ENCODE results near the gene KRTAP10-6. TPM values are rescaled to one million over a fixed set of nuclear protein-coding genes. Genes with fewer than 3 reads are reported as not detected.
"Not testable (repeated sequence)": the region's sequence is repeated elsewhere in the genome, so short reads cannot be mapped to it uniquely, and the experiment has no call there.

Gene KRTAP10-6
- total RNA-seq, 2 experiments from 2014 or later: not detected

DNA sequence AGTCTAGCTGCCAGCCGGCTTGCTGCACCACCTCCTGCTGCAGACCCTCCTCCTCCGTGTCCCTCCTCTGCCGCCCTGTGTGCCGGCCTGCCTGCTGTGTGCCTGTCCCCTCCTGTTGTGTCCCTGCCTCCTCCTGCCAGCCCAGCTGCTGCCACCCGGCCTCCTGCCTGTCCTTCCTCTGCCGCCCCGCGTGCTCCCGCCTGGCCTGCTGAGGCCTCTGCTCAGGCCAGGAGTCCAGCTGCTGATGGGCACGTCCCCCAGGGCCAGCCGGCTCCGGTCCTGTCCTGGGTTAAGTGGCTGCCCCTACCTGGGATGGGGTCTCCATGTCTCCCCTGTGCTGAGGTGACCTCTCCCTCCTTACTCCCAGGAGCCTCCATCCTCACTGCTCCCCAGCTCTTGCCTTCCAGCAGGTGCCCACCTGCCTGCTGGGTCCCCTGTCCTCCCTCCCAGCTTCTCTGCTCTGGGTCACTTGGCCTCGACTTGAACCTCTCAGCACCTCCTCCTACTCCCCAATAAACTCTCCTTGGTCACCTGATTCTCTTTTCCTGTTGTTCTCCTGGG is 20.4 kb upstream of the KRTAP10-6 start:
- Histone ChIP-seq H3K9me3 (ENCODE audit: control insufficient read depth in 1 of 2, insufficient read depth in 1 of 2, low read length in 2 of 2) (peaks cover 26 to 27% of the 10 kb centered on the region in 2 experiments), H3K36me3 (ENCODE audit: insufficient read depth, low read length) (no peaks in the 10 kb centered on the region), H3K27me3 (ENCODE audit: control insufficient read depth in 1 of 2, insufficient read depth in 2 of 2, low read length in 2 of 2) (no peaks in the 10 kb centered on the region), H3K4me1 (ENCODE audit: insufficient read depth, low read length) (peaks cover 22% of the 10 kb centered on the region), H3K27ac (ENCODE audit: low read depth in 1 of 2, low read length in 2 of 2) (no peak overlapping the region), H3K4me3 (ENCODE audit: low read length) (no peak overlapping the region)
- Mint-ChIP-seq H3K27ac (no peak overlapping the region), H3K27me3 (no peaks in the 10 kb centered on the region), H3K4me3 (no peak overlapping the region), H3K36me3 (ENCODE audit: low read depth) (no peaks in the 10 kb centered on the region), H3K4me1 (ENCODE audit: low read depth) (peaks cover 22% of the 10 kb centered on the region), H3K9me3 (peaks cover 7% of the 10 kb centered on the region)
- TF ChIP-seq CTCF (IDR thresholded peaks at IDR 0.05): no peak
- CTCF ChIA-PET: no interaction called here
- DNase-seq (no peak), ATAC-seq (ENCODE audit: poor library complexity) (no peak)
- POLR2A ChIA-PET: interaction anchor here (0.6 kb wide), 1 partner anchor 83 kb away, joined by 3 read pairs; no protein-coding TSS in a partner anchor
- intact Hi-C loops (cut with DNase I, micrococcal nuclease): loop anchor here in 1 of 2 experiments (10.0 kb wide), 1 partner anchor 68 kb away; the partner anchor contains the start of gene KRTAP10-1

DNA sequence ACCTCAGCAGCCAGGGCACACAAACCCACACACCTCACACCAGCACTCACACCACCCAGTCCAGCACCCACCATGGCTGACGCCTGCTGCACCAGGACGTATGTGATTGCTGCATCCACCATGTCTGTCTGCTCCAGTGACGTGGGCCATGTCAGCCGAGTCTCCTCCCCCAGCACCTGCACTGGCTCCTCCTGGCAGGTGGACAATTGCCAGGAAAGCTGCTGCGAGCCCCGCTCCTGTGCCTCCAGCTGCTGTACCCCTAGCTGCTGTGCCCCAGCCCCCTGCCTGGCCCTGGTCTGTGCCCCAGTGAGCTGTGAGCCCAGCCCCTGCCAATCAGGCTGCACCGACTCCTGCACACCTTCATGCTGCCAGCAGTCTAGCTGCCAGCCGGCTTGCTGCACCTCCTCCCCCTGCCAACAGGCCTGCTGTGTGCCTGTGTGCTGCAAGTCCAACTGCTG is 19.8 kb upstream of the KRTAP10-6 start, which contains the start of gene KRTAP10-8:
Gene KRTAP10-8 (plus strand): TSS at position 51 of the 458 bp plus-strand sequence. CDS start 22 bp downstream, at position 73.
- H3K4me3 Mint-ChIP-seq: no peak within 1 kb of the TSS
- no peaks in the 10 kb centered on the region for H3K36me3 Mint-ChIP-seq (ENCODE audit: low read depth)
- H3K4me1 ChIP-seq (ENCODE audit: insufficient read depth, low read length): peaks cover 16% of the 10 kb centered on the region
- DNase-seq (no peak), ATAC-seq (ENCODE audit: poor library complexity) (no peak)
- TF ChIP-seq CTCF (IDR thresholded peaks at IDR 0.05): no peak
- no peak within 1 kb of the TSS for H3K4me3 ChIP-seq (ENCODE audit: low read length)
- peaks cover 7% of the 10 kb centered on the region for H3K9me3 Mint-ChIP-seq
- H3K27me3 Mint-ChIP-seq: no peaks in the 10 kb centered on the region
- ChIA-PET POLR2A (no interaction called here), CTCF (no interaction called here)
- no peaks in the 10 kb centered on the region for H3K27me3 ChIP-seq (ENCODE audit: control insufficient read depth in 1 of 2, insufficient read depth in 2 of 2, low read length in 2 of 2)
- no peaks in the 10 kb centered on the region for H3K36me3 ChIP-seq (ENCODE audit: insufficient read depth, low read length)
- H3K4me1 Mint-ChIP-seq (ENCODE audit: low read depth): peaks cover 15% of the 10 kb centered on the region
- no peak within 1 kb of the TSS for H3K27ac ChIP-seq (ENCODE audit: low read depth in 1 of 2, low read length in 2 of 2)
- no peak within 1 kb of the TSS for H3K27ac Mint-ChIP-seq
- intact Hi-C loops (cut with DNase I, micrococcal nuclease): loop anchor here in 1 of 2 experiments (10.0 kb wide), 1 partner anchor 67 kb away; the partner anchor contains the start of gene KRTAP10-1
- peaks cover 24 to 26% of the 10 kb centered on the region in 2 experiments for H3K9me3 ChIP-seq (ENCODE audit: control insufficient read depth in 1 of 2, insufficient read depth in 1 of 2, low read length in 2 of 2)

DNA sequence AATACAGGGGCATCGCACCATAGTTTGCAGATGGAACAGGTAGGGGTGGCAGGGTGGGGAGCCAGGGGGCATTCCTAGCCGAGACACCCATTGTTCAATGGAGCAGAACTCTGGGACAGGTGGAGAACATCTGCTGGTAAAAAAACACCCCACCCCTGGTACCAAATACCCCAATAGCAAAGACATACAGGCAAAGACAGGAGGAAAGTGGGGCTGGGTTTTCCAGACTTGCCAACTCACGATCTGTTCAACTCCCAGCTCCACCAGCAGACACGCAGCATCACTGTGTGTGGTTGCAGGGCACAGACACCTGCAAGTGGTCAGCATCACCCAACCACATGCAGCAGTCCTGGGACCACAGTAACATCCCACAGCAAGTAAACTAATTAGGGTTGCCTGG is 19.2 kb upstream of the KRTAP10-6 start:
- peaks cover 10% of the 10 kb centered on the region for H3K4me1 ChIP-seq (ENCODE audit: insufficient read depth, low read length)
- Mint-ChIP-seq H3K27me3 (peaks cover 1% of the 10 kb centered on the region), H3K4me3 (no peak overlapping the region), H3K4me1 (ENCODE audit: low read depth) (peaks cover 13% of the 10 kb centered on the region), H3K36me3 (ENCODE audit: low read depth) (no peaks in the 10 kb centered on the region), H3K27ac (no peak overlapping the region), H3K9me3 (peaks cover 7% of the 10 kb centered on the region)
- no peaks in the 10 kb centered on the region for H3K36me3 ChIP-seq (ENCODE audit: insufficient read depth, low read length)
- H3K9me3 ChIP-seq (ENCODE audit: control insufficient read depth in 1 of 2, insufficient read depth in 1 of 2, low read length in 2 of 2): peaks cover 22 to 26% of the 10 kb centered on the region in 2 experiments
- no peaks in the 10 kb centered on the region for H3K27me3 ChIP-seq (ENCODE audit: control insufficient read depth in 1 of 2, insufficient read depth in 2 of 2, low read length in 2 of 2)
- DNase-seq (no peak), ATAC-seq (ENCODE audit: poor library complexity) (no peak)
- no peak overlapping the region for H3K4me3 ChIP-seq (ENCODE audit: low read length)
- CTCF ChIA-PET: no interaction called here
- POLR2A ChIA-PET: no interaction called here
- no peak overlapping the region for H3K27ac ChIP-seq (ENCODE audit: low read depth in 1 of 2, low read length in 2 of 2)
- intact Hi-C loops (cut with DNase I, micrococcal nuclease): loop anchor here in 1 of 2 experiments (10.0 kb wide), 1 partner anchor 67 kb away; the partner anchor contains the start of gene KRTAP10-1
- no peak for TF ChIP-seq CTCF (IDR thresholded peaks at IDR 0.05)

DNA sequence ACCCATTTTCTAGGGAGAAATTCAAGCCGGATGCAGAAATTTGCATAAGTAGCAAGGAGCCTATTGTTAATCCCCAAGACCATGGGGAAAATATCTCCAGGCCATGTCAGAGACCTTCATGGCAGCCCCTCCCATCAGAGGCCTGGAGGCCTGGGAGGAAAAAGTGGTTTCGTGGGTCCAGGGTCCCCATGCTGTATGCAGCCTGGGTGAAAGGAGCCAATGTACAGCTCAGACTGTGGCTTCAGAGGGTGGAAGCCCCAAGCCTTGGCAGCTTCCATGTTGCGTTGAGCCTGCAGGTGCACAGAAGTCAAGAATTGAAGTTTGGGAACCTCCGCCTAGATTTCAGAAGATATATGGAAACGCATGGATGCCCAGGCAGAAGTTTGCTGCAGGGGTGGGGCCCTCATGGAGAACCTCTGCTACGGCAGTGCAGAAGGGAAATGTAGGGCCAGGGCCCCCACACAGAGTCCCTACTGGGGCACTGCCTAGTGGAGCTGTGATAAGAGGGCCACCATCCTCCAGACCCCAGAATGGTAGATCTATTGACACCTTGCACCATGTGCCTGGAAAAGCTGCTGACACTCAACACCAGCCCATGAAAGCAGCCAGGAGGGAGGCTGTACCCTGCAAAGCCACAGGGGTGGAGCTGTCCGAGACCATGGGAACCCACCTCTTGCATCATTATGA is 18.0 kb upstream of the KRTAP10-6 start:
- ATAC-seq (ENCODE audit: poor library complexity); H3K36me3 Mint-ChIP-seq (ENCODE audit: low read depth); DNase-seq; H3K27ac Mint-ChIP-seq; H3K27me3 Mint-ChIP-seq; POLR2A ChIA-PET; H3K36me3 ChIP-seq (ENCODE audit: insufficient read depth, low read length); H3K9me3 Mint-ChIP-seq; H3K27ac ChIP-seq (ENCODE audit: low read depth in 1 of 2, low read length in 2 of 2); H3K4me3 ChIP-seq (ENCODE audit: low read length); H3K4me3 Mint-ChIP-seq; H3K27me3 ChIP-seq (ENCODE audit: control insufficient read depth in 1 of 2, insufficient read depth in 2 of 2, low read length in 2 of 2); H3K4me1 ChIP-seq (ENCODE audit: insufficient read depth, low read length); CTCF ChIA-PET; H3K4me1 Mint-ChIP-seq (ENCODE audit: low read depth): not testable (repeated sequence)
- intact Hi-C loops (cut with DNase I, micrococcal nuclease): loop anchor here in 1 of 2 experiments (10.0 kb wide), 1 partner anchor 65 kb away; the partner anchor contains the start of gene KRTAP10-1
- peaks cover 22 to 26% of the 10 kb centered on the region in 2 experiments for H3K9me3 ChIP-seq (ENCODE audit: control insufficient read depth in 1 of 2, insufficient read depth in 1 of 2, low read length in 2 of 2)

Data from CD4-positive, alpha-beta T cell (primary cell).